ENCODE measurements around the gene ROM1.
"Not testable (repeated sequence)": the region's sequence is repeated elsewhere in the genome, so short reads cannot be mapped to it uniquely, and the experiment has no call there.

ROM1 gene

DNA sequence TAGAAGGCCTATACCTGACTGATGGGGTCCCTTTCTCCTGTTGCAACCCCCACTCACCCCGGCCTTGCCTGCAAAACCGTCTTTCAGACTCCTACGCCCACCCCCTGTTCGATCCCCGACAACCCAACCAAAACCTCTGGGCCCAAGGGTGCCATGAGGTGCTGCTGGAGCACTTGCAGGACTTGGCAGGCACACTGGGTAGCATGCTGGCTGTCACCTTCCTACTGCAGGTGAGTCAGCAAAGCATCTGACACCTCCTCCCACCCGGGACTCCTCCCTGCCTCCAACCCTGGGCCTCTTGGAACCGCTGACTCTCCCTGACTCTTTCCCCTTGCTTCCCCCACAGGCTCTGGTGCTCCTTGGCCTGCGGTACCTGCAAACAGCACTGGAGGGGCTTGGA, 1.2 kb downstream of the ROM1 start:
- H3K9ac ChIP-seq (ENCODE audit: low read length): no peak overlapping the region
- H3K4me3 ChIP-seq (ENCODE audit: low read depth in 1 of 2, low read length in 2 of 2): no peak overlapping the region
- peaks cover 16% of the 10 kb centered on the region for H3K36me3 ChIP-seq (ENCODE audit: insufficient read depth, low read length)
- no peaks in the 10 kb centered on the region for H3K9me3 ChIP-seq (ENCODE audit: low read length)
- no peak overlapping the region for H3K27ac ChIP-seq (ENCODE audit: low read depth, low read length)
- H3K27me3 ChIP-seq (ENCODE audit: control insufficient read depth in 1 of 2, insufficient read depth in 2 of 2, low read length in 2 of 2): no peaks in the 10 kb centered on the region
- H3K4me1 ChIP-seq (ENCODE audit: insufficient read depth, low read length): peaks cover 20% of the 10 kb centered on the region

DNA sequence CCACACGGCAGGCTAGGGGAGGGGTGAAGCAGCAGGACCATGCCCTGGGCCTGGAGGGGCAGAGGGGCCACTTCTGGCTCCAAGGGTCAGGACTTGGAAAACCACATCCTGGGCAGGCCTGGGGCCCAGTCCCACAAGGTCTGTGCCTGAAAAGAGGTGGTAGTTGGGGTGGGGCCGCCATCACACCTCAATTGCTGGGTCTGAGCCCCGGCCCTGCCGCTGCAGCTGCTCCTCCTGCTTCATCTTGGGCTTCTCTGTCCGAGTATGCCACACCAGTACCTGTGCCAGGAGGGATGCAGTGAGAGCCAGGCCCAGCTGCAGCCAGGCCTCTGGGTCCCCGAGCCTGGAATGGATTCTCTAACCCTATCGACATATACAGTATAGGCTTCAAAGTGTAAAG, 2.5 kb downstream of the ROM1 start:
- Histone ChIP-seq H3K9me3 (ENCODE audit: low read length) (no peaks in the 10 kb centered on the region), H3K4me1 (ENCODE audit: insufficient read depth, low read length) (peaks cover 25% of the 10 kb centered on the region), H3K27ac (ENCODE audit: low read depth, low read length) (no peak overlapping the region), H3K36me3 (ENCODE audit: insufficient read depth, low read length) (peaks cover 16% of the 10 kb centered on the region), H3K4me3 (ENCODE audit: low read depth in 1 of 2, low read length in 2 of 2) (no peak overlapping the region), H3K9ac (ENCODE audit: low read length) (no peak overlapping the region), H3K27me3 (ENCODE audit: control insufficient read depth in 1 of 2, insufficient read depth in 2 of 2, low read length in 2 of 2) (no peaks in the 10 kb centered on the region)

DNA sequence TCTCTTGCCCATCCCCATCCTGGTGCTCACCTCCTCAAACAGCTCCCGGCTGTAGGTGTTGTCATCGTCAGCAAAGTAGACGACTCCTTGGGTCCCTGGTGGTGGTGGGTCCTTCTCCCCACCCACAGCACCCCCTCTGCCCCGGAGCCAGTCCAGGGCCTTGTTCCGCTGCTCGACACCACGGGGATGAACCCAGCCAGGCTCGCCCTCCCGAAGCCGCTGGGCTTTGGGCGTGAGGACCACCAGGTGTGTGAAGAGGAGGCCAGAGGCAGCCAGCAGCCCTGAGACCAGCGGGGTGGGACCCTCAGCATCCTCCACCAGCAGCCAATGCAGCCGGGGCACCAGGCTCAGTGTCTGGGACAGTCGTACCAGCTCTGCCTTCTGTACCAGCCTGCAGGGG, 3.9 kb downstream of the ROM1 start:
- not testable (repeated sequence) for H3K27ac ChIP-seq (ENCODE audit: low read depth, low read length); H3K9me3 ChIP-seq (ENCODE audit: low read length); H3K9ac ChIP-seq (ENCODE audit: low read length); H3K27me3 ChIP-seq (ENCODE audit: control insufficient read depth in 1 of 2, insufficient read depth in 2 of 2, low read length in 2 of 2); H3K4me3 ChIP-seq (ENCODE audit: low read depth in 1 of 2, low read length in 2 of 2)
- peaks cover 20% of the 10 kb centered on the region for H3K4me1 ChIP-seq (ENCODE audit: insufficient read depth, low read length)
- H3K36me3 ChIP-seq (ENCODE audit: insufficient read depth, low read length): peaks cover 16% of the 10 kb centered on the region

DNA sequence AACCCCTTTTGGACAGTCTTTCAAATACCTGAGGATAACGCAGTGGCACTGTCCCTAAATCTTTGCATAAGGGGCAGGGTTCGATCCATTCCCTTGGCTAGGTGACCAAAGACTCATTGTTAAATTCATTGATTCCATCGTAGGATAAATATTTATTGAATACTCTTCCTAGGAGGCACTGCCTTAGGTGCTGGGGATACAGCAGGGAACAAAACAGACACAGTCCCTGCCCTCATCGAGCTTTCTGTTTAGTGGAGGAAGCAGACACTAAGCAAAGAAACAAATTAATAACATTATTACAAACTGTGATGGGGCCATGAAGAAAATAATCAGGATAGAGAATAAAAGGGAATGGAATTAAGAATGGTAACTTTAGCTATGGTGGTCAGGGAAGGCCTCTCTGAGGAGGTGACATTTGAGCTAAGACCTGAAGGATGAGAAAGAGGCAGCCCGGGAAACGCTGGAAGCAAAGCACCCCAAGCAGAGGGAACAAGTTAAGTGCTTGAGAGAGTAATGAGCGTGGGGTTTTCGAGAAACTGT, 8.0 kb downstream of the ROM1 start:
- Histone ChIP-seq H3K27me3 (ENCODE audit: control insufficient read depth in 1 of 2, insufficient read depth in 2 of 2, low read length in 2 of 2) (no peaks in the 10 kb centered on the region), H3K36me3 (ENCODE audit: insufficient read depth, low read length) (peaks cover 21% of the 10 kb centered on the region), H3K4me1 (ENCODE audit: insufficient read depth, low read length) (peaks cover 16% of the 10 kb centered on the region), H3K9me3 (ENCODE audit: low read length) (no peaks in the 10 kb centered on the region), H3K27ac (ENCODE audit: low read depth, low read length) (peak overlapping the region; percentile 88), H3K4me3 (ENCODE audit: low read depth in 1 of 2, low read length in 2 of 2) (peak overlapping the region; percentile 73 to 76), H3K9ac (ENCODE audit: low read length) (peak overlapping the region; percentile 17)

DNA sequence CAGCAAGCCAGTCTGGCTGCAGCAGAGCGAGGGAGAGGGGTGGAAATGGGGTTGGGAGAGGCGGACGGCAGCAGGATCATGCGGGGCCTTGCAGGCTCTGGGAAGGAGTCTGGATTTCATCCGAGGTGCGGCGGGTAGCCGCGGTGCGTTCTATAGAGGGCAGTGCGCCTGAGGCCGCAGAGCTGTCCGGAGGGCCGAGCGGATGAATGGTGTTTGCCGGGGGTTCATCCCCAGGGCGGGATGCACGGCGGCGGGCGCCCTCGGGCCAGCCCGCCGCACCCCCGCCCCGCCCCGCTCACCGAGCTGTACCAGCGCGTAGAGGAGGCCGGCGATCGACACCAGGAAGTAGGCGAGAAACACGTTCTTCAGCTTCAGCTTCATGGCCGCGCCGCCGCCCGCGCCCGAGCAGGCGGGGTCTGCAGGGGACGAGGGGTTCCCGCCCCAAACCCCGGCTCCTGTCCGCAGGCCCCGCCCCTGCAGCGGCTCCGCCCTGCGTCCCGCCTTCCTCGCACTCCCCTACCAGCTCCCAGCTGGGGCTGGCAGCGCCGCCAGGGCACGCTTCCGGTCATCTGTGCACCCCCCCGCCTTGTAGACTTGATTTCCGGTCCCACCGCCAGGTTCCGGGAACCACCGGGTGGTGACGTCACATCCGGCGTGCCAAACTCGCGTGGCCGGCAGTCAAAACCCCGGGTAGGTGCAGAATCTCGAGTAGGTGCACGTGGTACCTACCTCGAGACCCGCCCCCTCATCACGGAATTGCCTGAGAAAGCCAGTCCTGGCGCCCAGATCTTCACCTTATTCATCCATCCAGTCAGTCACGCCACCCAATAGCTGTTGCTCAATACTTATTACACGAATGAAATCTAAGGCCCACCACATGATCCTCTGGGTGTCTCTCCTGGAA, 8.8 kb downstream of the ROM1 start, which contains the start of gene B3GAT3:
Gene B3GAT3 (minus strand): TSS at position 420 of the 904 bp plus-strand sequence. CDS start 39 bp downstream, at position 381.
- no peaks in the 10 kb centered on the region for H3K27me3 ChIP-seq (ENCODE audit: control insufficient read depth in 1 of 2, insufficient read depth in 2 of 2, low read length in 2 of 2)
- peak within 1 kb of the TSS; percentile 88 for H3K27ac ChIP-seq (ENCODE audit: low read depth, low read length)
- peaks cover 21% of the 10 kb centered on the region for H3K36me3 ChIP-seq (ENCODE audit: insufficient read depth, low read length)
- H3K9ac ChIP-seq (ENCODE audit: low read length): peak within 1 kb of the TSS; percentile 17
- H3K4me3 ChIP-seq (ENCODE audit: low read depth in 1 of 2, low read length in 2 of 2): peak within 1 kb of the TSS; percentile 73 to 76
- no peaks in the 10 kb centered on the region for H3K9me3 ChIP-seq (ENCODE audit: low read length)
- H3K4me1 ChIP-seq (ENCODE audit: insufficient read depth, low read length): peaks cover 16% of the 10 kb centered on the region

DNA sequence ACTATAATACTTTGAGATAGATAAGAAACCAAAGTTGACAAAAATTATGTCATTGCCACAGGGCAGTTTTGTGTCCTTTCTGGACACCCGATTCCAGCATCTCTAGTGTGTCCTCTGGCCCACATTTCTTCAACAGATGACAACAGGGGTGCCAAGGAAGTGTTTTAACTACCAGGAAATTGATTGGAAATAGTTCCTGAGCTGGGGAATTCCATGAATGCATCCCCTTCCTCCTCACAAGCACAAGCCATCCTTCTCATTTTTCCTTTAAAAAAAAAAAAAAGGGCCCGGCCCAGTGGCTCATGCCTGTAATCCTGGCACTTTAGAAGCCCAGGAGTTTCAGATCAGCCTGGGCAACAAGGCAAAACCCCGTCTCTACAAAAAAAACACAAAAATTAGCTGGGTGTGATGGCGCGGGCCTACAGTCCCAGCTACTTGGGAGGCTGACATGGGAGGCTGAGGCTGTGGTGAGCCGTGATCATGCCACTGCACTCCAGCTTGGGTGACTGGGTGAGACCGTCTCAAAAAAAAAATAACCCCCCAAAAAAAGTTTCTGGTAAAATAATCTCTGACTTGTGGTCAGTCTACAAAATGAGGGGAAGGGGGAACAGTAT, 9.5 kb downstream of the ROM1 start:
- H3K4me3 ChIP-seq (ENCODE audit: low read depth in 1 of 2, low read length in 2 of 2): peak overlapping the region in 1 of 2 donors; percentile 73
- H3K4me1 ChIP-seq (ENCODE audit: insufficient read depth, low read length): peaks cover 16% of the 10 kb centered on the region
- no peaks in the 10 kb centered on the region for H3K9me3 ChIP-seq (ENCODE audit: low read length)
- H3K27me3 ChIP-seq (ENCODE audit: control insufficient read depth in 1 of 2, insufficient read depth in 2 of 2, low read length in 2 of 2): no peaks in the 10 kb centered on the region
- peak overlapping the region; percentile 88 for H3K27ac ChIP-seq (ENCODE audit: low read depth, low read length)
- H3K9ac ChIP-seq (ENCODE audit: low read length): peak overlapping the region; percentile 13
- H3K36me3 ChIP-seq (ENCODE audit: insufficient read depth, low read length): peaks cover 27% of the 10 kb centered on the region

DNA sequence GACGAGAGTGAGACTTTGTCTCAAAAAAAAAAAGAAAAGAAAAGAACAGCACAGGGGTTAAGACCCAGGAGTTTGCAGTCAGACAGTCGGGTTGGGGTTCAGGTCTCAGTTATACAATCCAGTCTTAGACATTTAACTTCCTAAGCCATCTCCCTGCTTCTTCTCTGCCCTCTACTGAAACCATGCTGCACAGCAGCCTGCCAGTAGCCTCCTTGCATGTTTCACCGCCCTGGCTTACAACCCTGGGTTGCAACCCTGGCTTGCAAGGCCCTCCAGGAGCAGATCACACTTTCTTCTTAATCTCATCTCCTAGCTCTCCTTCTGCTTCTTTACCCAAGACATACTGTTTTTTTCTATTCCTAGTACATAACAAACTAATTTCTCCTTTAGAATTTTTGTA, 14.7 kb downstream of the ROM1 start:
- Histone ChIP-seq H3K9ac (ENCODE audit: low read length) (no peak overlapping the region), H3K4me1 (ENCODE audit: insufficient read depth, low read length) (peaks cover 7% of the 10 kb centered on the region), H3K27me3 (ENCODE audit: control insufficient read depth in 1 of 2, insufficient read depth in 2 of 2, low read length in 2 of 2) (no peaks in the 10 kb centered on the region), H3K27ac (ENCODE audit: low read depth, low read length) (no peak overlapping the region), H3K36me3 (ENCODE audit: insufficient read depth, low read length) (peaks cover 72% of the 10 kb centered on the region), H3K4me3 (ENCODE audit: low read depth in 1 of 2, low read length in 2 of 2) (no peak overlapping the region), H3K9me3 (ENCODE audit: low read length) (no peaks in the 10 kb centered on the region)

DNA sequence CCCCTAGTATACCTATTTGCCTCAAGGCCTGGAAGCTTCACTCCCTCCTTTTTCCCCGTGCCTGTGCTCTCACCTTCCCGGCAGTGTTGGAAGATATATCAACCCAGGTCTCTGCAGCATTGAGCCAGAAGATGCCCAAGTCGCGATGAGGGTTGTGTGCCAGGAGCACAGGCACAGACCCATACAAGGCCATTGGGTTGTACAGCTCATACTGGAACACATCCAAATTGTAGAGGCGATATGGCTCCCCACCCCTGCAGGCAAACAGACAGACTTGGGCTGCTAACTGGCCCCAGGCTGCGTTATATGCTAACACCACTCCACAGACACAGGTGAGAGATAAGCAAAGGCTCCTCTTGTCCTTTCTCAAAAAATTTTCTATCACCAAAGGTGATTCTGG, 19.4 kb downstream of the ROM1 start:
- peaks cover 8% of the 10 kb centered on the region for H3K4me1 ChIP-seq (ENCODE audit: insufficient read depth, low read length)
- peaks cover 69% of the 10 kb centered on the region for H3K36me3 ChIP-seq (ENCODE audit: insufficient read depth, low read length)
- H3K27ac ChIP-seq (ENCODE audit: low read depth, low read length): no peak overlapping the region
- no peaks in the 10 kb centered on the region for H3K27me3 ChIP-seq (ENCODE audit: control insufficient read depth in 1 of 2, insufficient read depth in 2 of 2, low read length in 2 of 2)
- no peak overlapping the region for H3K9ac ChIP-seq (ENCODE audit: low read length)
- no peaks in the 10 kb centered on the region for H3K9me3 ChIP-seq (ENCODE audit: low read length)
- H3K4me3 ChIP-seq (ENCODE audit: low read depth in 1 of 2, low read length in 2 of 2): no peak overlapping the region

DNA sequence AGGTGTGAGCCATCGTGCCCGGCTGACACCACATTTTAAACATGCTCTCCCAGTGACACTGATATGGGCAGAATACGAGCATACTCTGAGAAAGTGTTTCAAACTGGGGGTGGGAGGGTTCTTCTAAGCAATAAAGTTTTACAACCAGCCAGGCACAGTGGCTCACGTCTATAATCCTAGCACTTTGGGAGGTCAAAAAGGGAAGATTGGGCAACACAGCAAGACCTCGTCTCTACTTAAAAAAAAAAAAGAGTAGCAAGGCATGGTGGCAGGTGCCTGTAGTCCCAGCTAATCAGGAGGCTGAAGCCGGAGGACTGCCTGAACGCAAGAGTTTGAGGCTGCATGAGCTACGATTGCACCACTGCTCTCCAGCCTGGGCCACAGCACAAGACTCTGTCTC, 31.2 kb downstream of the ROM1 start:
- Histone ChIP-seq H3K4me1 (ENCODE audit: insufficient read depth, low read length) (peaks cover 18% of the 10 kb centered on the region), H3K9ac (ENCODE audit: low read length) (no peak overlapping the region), H3K4me3 (ENCODE audit: low read depth in 1 of 2, low read length in 2 of 2) (no peak overlapping the region), H3K9me3 (ENCODE audit: low read length) (no peaks in the 10 kb centered on the region), H3K27me3 (ENCODE audit: control insufficient read depth in 1 of 2, insufficient read depth in 2 of 2, low read length in 2 of 2) (no peaks in the 10 kb centered on the region), H3K36me3 (ENCODE audit: insufficient read depth, low read length) (peaks cover 34% of the 10 kb centered on the region), H3K27ac (ENCODE audit: low read depth, low read length) (no peak overlapping the region)

DNA sequence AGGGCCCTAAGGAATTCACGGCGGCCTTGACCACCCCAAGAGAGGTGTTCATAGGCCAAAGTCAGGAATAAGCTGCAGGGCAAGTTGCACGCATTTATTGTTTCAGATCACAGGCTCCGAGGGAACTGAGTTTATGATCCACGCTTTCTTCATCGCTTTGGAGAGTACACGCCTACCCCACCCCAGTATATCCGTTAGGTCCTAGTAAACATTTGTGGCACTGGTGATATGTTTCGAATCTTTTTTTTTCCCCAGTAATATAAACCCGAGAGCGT, 32.6 kb downstream of the ROM1 start:
- H3K36me3 ChIP-seq (ENCODE audit: insufficient read depth, low read length): peaks cover 32% of the 10 kb centered on the region
- peak overlapping the region; percentile 62 for H3K9ac ChIP-seq (ENCODE audit: low read length)
- peak overlapping the region; percentile 71 to 80 for H3K4me3 ChIP-seq (ENCODE audit: low read depth in 1 of 2, low read length in 2 of 2)
- H3K4me1 ChIP-seq (ENCODE audit: insufficient read depth, low read length): peaks cover 18% of the 10 kb centered on the region
- no peaks in the 10 kb centered on the region for H3K9me3 ChIP-seq (ENCODE audit: low read length)
- no peaks in the 10 kb centered on the region for H3K27me3 ChIP-seq (ENCODE audit: control insufficient read depth in 1 of 2, insufficient read depth in 2 of 2, low read length in 2 of 2)
- H3K27ac ChIP-seq (ENCODE audit: low read depth, low read length): peak overlapping the region; percentile 64

DNA sequence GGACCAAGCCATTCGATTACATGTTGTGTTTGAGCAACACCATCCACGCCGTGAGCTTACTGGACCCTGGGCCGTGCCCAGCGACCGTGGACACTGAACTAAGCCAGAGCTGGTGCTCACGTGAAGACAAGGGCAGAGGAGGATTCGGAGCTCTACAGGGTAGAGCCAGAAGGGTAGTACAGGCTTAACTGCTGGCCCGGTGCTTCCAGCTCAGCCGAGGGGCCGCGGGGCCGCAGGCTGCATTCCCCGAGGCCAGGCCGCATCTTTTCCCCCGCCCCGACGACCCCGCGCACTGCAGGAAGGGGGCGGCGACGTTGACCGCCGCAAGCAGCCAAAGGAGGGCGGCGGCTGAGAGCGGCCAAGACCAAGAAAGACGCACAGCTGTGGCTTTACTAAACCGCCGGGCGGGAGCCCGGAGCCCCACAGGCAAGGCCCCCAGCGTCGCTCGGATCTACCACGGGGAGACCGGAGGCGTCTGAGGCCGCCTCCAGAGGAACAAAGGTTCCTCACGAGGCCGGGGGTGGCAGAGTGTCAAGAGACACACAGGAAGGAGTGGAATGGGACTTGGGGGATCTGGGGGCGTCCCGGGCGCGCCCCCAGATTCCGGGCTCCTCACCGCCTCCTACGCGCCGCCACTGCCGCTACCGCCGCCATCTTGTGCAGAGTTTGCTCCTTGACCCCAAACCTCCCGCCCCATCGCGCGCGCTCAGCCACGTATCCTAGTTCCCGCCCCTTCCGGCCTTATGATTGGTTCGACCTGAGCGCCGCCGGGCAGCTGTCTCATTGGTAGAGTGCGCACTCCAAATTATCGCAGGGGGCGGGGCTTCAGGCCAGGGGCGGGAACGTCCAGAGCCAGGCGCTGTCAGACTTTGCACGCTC, 33.1 kb downstream of the ROM1 start, which contains the start of gene GANAB:
Gene GANAB (minus strand): TSS at position 668 of the 879 bp plus-strand sequence. CDS start 14 bp downstream, at position 654.
- H3K4me1 ChIP-seq (ENCODE audit: insufficient read depth, low read length): peaks cover 18% of the 10 kb centered on the region
- H3K27ac ChIP-seq (ENCODE audit: low read depth, low read length): peak within 1 kb of the TSS; percentile 66
- no peaks in the 10 kb centered on the region for H3K9me3 ChIP-seq (ENCODE audit: low read length)
- H3K36me3 ChIP-seq (ENCODE audit: insufficient read depth, low read length): peaks cover 32% of the 10 kb centered on the region
- H3K9ac ChIP-seq (ENCODE audit: low read length): peak within 1 kb of the TSS; percentile 62
- H3K27me3 ChIP-seq (ENCODE audit: control insufficient read depth in 1 of 2, insufficient read depth in 2 of 2, low read length in 2 of 2): no peaks in the 10 kb centered on the region
- peak within 1 kb of the TSS; percentile 71 to 80 for H3K4me3 ChIP-seq (ENCODE audit: low read depth in 1 of 2, low read length in 2 of 2)

Data from muscle layer of colon (tissue), 2 donors.